ENCODE results near the gene DDX1.

DNA sequence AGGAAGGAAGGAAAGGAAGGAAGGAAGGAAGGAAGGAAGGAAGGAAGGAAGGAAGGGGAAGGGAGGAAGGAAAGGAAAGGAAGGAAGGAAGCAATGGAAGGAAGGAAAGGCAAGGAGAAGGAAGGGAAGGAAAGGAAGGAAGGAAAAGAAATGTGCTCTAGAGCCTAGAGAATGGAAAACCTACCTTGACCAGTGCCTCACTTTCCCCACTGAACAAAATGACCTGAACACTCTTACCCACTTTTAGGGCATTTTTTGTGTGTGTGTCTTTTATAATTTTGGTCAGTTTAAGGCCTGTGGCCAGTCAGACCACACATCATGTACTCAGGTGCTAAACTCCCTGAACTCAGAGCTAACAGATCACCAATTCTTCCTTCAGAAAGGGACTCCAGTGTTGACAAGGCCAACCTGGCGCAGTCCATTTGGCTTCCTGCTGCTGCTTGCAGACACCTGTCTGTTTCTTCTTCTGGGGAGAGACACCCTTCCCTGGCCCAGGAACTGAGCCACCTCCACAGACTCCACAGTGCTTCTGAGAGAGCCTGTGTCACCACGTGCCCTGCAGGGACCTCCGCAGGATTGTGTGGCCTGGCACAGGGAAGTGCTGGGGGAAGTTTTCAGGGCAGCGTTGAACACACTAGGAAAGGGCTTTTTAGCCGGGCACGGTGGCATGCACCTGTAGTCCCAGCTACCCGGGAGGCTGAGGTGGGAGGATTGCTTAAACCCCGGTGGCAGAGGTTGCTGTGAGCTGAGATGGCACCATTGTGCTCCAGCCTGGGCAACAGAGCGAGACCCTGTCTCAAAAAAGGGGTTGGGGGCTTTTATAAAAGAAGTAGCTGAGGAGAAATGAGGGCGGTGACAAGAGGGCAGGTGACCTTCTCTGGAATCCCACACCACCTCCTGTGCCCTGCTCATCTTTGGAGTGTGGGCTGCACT is 57.2 kb downstream of the DDX1 start:
- TF ChIP-seq, protein P1, sequence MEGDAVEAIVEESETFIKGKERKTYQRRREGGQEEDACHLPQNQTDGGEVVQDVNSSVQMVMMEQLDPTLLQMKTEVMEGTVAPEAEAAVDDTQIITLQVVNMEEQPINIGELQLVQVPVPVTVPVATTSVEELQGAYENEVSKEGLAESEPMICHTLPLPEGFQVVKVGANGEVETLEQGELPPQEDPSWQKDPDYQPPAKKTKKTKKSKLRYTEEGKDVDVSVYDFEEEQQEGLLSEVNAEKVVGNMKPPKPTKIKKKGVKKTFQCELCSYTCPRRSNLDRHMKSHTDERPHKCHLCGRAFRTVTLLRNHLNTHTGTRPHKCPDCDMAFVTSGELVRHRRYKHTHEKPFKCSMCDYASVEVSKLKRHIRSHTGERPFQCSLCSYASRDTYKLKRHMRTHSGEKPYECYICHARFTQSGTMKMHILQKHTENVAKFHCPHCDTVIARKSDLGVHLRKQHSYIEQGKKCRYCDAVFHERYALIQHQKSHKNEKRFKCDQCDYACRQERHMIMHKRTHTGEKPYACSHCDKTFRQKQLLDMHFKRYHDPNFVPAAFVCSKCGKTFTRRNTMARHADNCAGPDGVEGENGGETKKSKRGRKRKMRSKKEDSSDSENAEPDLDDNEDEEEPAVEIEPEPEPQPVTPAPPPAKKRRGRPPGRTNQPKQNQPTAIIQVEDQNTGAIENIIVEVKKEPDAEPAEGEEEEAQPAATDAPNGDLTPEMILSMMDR (IDR thresholded peaks at IDR 0.05), result no peak
- TF ChIP-seq EZH2 (IDR thresholded peaks at IDR 0.05) (no peak), EZH2phosphoT487 (IDR thresholded peaks at IDR 0.05) (no peak)

Data from neural progenitor cell (in vitro differentiated cells).